ENCODE data around the gene PIGO. TPM values are rescaled to one million over a fixed set of nuclear protein-coding genes. Genes with fewer than 3 reads are reported as not detected.

PIGO gene
- total RNA-seq, 4 donors from 2014 or later, result 10.9 to 14.1 (median 12.4) TPM

DNA sequence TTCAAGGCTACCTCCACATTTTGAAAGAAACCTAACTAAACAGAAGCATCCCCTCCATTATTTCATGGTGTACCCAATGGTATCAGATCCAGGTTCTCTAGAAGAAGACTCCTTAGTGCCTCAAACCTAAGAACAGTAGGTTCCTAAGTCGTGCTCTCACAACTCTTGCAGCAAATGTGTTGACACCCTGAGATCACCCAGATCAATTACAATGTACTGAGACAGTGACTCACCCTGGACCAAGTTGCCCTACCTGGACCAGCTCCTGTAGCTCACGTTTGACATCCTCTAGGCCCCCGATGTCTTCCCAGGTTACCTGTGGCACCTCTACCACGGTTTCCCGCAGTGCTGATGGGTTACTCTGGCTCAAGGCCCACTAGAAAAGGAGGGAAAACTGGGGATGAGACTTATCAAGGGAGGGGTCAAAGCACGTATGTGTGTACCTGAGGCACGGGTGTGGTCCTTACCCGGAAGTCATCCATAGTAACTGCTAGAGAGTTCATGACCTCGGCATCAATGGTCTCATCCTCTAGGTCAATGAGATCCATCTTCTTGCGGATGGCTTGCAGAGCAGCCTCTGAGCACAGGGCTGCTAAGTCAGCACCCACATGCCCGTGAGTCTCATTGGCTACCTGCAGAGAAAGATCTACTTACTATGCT is 35.7 kb downstream of the PIGO start:
- no peaks in the 10 kb centered on the region for H3K4me1 ChIP-seq
- H3K36me3 ChIP-seq, result peaks cover 82 to 100% (median 98%) of the 10 kb centered on the region in 3 donors
- no peak overlapping the region for H3K4me3 ChIP-seq
- intact Hi-C loops (cut with DNase I), result no loop called here
- H3K27ac ChIP-seq, result no peak overlapping the region
- no peaks in the 10 kb centered on the region for H3K9me3 ChIP-seq
- DNase-seq, result no peak
- 79 to 84% methylated on average over 5 of the region's 11 CpGs for WGBS, 2 donors
- H3K27me3 ChIP-seq, result no peaks in the 10 kb centered on the region
- TF ChIP-seq, protein P1, sequence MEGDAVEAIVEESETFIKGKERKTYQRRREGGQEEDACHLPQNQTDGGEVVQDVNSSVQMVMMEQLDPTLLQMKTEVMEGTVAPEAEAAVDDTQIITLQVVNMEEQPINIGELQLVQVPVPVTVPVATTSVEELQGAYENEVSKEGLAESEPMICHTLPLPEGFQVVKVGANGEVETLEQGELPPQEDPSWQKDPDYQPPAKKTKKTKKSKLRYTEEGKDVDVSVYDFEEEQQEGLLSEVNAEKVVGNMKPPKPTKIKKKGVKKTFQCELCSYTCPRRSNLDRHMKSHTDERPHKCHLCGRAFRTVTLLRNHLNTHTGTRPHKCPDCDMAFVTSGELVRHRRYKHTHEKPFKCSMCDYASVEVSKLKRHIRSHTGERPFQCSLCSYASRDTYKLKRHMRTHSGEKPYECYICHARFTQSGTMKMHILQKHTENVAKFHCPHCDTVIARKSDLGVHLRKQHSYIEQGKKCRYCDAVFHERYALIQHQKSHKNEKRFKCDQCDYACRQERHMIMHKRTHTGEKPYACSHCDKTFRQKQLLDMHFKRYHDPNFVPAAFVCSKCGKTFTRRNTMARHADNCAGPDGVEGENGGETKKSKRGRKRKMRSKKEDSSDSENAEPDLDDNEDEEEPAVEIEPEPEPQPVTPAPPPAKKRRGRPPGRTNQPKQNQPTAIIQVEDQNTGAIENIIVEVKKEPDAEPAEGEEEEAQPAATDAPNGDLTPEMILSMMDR (IDR thresholded peaks at IDR 0.05), result no peak
- no peak for TF ChIP-seq POLR2A (IDR thresholded peaks at IDR 0.05)

DNA sequence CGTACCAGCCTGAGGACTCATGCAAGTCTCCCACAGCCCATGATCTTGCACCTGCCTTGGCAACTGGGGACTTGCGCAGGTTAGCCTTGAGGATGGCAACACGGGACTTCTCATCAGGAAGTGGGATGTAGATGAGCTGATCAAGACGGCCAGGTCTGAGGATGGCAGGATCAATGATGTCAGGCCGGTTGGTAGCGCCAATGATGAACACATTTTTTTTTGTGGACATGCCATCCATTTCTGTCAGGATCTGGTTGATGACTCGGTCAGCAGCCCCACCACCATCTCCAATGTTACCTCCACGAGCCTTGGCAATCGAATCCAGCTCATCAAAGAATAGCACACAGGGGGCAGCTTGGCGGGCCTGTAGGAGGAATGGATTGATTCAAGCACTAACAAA is 37.0 kb downstream of the PIGO start:
- H3K9me3 ChIP-seq, result no peaks in the 10 kb centered on the region
- H3K27ac ChIP-seq, result no peak overlapping the region
- TF ChIP-seq, protein P1 (IDR thresholded peaks at IDR 0.05), result no peak
- TF ChIP-seq POLR2A (IDR thresholded peaks at IDR 0.05), result no peak
- no peak for DNase-seq
- intact Hi-C loops (cut with DNase I), result no loop called here
- H3K36me3 ChIP-seq, result peaks cover 71 to 100% (median 90%) of the 10 kb centered on the region in 3 donors
- H3K4me3 ChIP-seq, result no peak overlapping the region
- H3K27me3 ChIP-seq, result no peaks in the 10 kb centered on the region
- no peaks in the 10 kb centered on the region for H3K4me1 ChIP-seq
- WGBS, 2 donors, result 87 to 95% methylated on average over 8 to 9 of the region's 10 CpGs

DNA sequence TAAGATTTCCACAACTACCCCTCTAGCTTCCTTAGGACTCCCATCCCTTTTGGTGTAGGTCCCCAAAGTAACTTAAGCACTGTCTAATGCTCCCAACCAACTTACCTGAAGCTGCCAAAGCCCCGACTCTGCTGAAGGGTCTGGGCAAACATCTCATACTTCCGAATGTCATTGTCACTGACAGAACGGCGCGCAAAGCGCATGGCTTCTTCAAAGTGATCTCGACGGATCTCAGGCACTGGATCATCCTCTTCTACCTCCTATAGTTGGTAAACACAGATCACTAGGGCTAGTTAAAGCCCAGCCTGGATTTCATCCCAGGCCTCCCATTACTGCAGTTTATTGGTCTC is 39.1 kb downstream of the PIGO start:
- WGBS, 2 donors, result 95 to 96% methylated on average over 5 to 8 of the region's 8 CpGs
- intact Hi-C loops (cut with DNase I), result no loop called here
- Histone ChIP-seq H3K9me3 (no peaks in the 10 kb centered on the region), H3K4me1 (no peaks in the 10 kb centered on the region), H3K4me3 (no peak overlapping the region), H3K36me3 (peaks cover 53 to 100% (median 70%) of the 10 kb centered on the region in 3 donors), H3K27me3 (no peaks in the 10 kb centered on the region), H3K27ac (no peak overlapping the region)
- DNase-seq, result no peak
- TF ChIP-seq, protein P1 (IDR thresholded peaks at IDR 0.05), result no peak
- no peak for TF ChIP-seq POLR2A (IDR thresholded peaks at IDR 0.05)

DNA sequence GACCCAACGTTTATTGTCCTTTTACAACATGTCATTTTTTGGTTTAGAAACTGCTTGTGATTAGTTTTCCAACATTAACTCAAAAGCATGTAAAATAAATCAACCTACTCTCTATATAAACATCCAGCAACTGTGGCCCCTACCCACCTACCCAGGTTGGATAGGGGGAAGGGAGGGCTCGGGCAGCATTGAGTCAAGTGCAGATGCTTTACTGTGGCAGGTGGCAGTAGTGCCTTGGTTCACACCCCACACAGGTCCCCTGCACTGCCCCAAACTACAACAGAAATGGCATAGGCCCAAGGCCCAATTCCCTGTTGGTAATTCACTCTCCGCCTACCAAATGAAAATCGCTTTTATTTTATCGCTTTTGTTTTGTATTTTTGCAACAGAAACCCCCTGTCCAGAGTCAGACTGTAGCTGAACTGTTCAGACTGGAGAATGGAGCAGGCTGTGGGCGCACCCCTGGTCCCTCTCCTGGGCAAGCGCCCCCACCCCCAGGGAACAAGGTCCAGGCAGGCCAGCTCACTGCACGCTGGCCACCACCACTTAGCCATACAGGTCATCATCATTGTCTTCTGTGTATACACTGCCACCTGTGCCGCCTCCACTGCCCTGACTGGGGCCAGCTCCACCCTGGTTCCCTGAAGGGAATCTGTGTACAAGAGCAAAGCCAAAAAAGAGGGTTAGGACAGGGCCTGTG is 39.7 kb downstream of the PIGO start:
- no peaks in the 10 kb centered on the region for H3K27me3 ChIP-seq
- H3K4me1 ChIP-seq, result no peaks in the 10 kb centered on the region
- H3K4me3 ChIP-seq, result no peak overlapping the region
- intact Hi-C loops (cut with DNase I), result no loop called here
- WGBS, 2 donors, result 88 to 89% methylated on average over 8 of the region's 9 CpGs
- TF ChIP-seq, protein P1 (IDR thresholded peaks at IDR 0.05), result no peak
- no peak for TF ChIP-seq POLR2A (IDR thresholded peaks at IDR 0.05)
- H3K27ac ChIP-seq, result no peak overlapping the region
- peaks cover 47 to 100% (median 70%) of the 10 kb centered on the region in 3 donors for H3K36me3 ChIP-seq
- no peaks in the 10 kb centered on the region for H3K9me3 ChIP-seq
- DNase-seq, result no peak

DNA sequence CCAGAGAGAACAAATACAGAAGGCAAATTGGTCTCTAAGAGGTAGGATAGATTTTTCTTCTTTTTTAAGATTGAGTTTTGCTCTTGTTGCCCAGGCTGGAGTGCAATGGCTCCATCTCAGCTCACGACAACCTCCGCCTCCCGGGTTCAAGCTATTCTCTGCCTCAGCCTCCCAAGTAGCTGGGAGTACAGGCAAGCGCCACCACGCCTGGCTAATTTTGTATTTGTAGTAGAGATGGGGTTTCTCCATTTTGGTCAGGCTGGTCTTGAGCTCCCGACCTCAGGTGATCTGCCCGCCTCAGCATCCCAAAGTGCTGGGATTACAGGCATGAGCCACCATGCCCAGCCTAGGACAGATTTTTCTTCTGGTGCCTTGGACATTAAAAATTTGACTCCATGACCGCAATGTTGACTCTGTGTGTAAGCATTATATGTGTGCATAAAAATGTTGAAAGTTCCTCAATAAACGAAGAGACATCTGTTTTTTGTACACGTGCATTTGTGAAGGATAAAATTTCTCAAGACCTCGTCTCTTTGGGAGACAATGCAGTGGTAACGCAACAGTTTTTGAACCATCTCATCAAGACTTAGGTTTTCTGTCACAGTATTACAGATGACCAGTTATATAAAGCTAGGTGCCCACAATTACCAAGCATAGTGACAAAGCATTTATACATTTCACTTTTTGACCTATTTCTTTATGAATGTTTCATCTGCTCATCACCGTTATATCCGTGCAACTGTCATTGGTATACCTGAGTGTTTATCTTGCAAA is 41.3 kb downstream of the PIGO start:
- no peaks in the 10 kb centered on the region for H3K4me1 ChIP-seq
- DNase-seq, result no peak
- H3K27me3 ChIP-seq, result no peaks in the 10 kb centered on the region
- peaks cover 32 to 98% (median 55%) of the 10 kb centered on the region in 3 donors for H3K36me3 ChIP-seq
- no peak overlapping the region for H3K4me3 ChIP-seq
- H3K27ac ChIP-seq, result no peak overlapping the region
- intact Hi-C loops (cut with DNase I), result no loop called here
- H3K9me3 ChIP-seq, result no peaks in the 10 kb centered on the region
- WGBS, 2 donors, result 94 to 96% methylated on average over 11 to 14 of the region's 14 CpGs
- TF ChIP-seq, protein P1 (IDR thresholded peaks at IDR 0.05), result no peak
- TF ChIP-seq POLR2A (IDR thresholded peaks at IDR 0.05), result no peak

All from esophagus squamous epithelium (tissue), 5 donors.